Mesendoderm (in vitro differentiated cells): Measurements from ENCODE around the gene IGFBP4.

Experiments used
- DNase-seq: peaks from one replicate; pipeline ENCODE4 v3.0.0; 2013
- H2AK5ac ChIP-seq: 2 replicates; pipeline ENCODE4 v1.6.1; 2013; ENCODE audit warnings: low read length, inconsistent platforms
- H2BK120ac ChIP-seq: 2 replicates; pipeline ENCODE4 v1.6.1; 2013; ENCODE audit warnings: low read depth, mild to moderate bottlenecking, low read length, moderate library complexity, mixed read lengths
- H2BK15ac ChIP-seq: replicated peaks from 2 replicates; pipeline ENCODE4 v1.6.1; 2013; ENCODE audit warnings: low read depth, mild to moderate bottlenecking, moderate library complexity
- H2BK5ac ChIP-seq: 2 replicates; pipeline ENCODE4 v1.6.1; 2013; ENCODE audit warnings: low read length, inconsistent platforms
- H3K18ac ChIP-seq: 2 replicates; pipeline ENCODE4 v1.6.1; 2013; ENCODE audit warnings: mild to moderate bottlenecking, low read length, mixed read lengths
- H3K23ac ChIP-seq: one replicate; pipeline ENCODE4 v1.6.1; 2013; ENCODE audit warnings: low read length
- H3K27ac ChIP-seq: 2 replicates; pipeline ENCODE4 v1.5.1; 2013; ENCODE audit warnings: low read depth, mild to moderate bottlenecking, inconsistent platforms, low read length, moderate library complexity
- H3K27me3 ChIP-seq: 2 replicates; pipeline ENCODE4 v1.6.1; 2013; ENCODE audit warnings: low read length, control low read depth, mild to moderate bottlenecking, inconsistent platforms; ENCODE audit not compliant: insufficient read depth, poor library complexity
- H3K36me3 ChIP-seq: 2 replicates; pipeline ENCODE4 v1.6.1; 2013; ENCODE audit warnings: low read length, inconsistent platforms; ENCODE audit not compliant: control insufficient read depth, insufficient read depth
- H3K4ac ChIP-seq: one replicate; pipeline ENCODE4 v1.6.1; 2013; ENCODE audit warnings: low read depth, mild to moderate bottlenecking, low read length, moderate library complexity
- H3K4me1 ChIP-seq: 2 replicates; pipeline ENCODE4 v1.6.1; 2013; ENCODE audit warnings: low read depth, low read length, inconsistent platforms; ENCODE audit not compliant: control insufficient read depth
- H3K4me2 ChIP-seq: 2 replicates; pipeline ENCODE4 v1.6.1; 2013; ENCODE audit warnings: low read length
- H3K4me3 ChIP-seq: 2 replicates; pipeline ENCODE4 v1.5.1; 2013; ENCODE audit warnings: mild to moderate bottlenecking, low read length
- H3K56ac ChIP-seq: one replicate; pipeline ENCODE4 v1.6.1; 2013; ENCODE audit warnings: low read length
- H3K79me1 ChIP-seq: 2 replicates; pipeline ENCODE4 v1.6.1; 2013; ENCODE audit warnings: low read length, inconsistent platforms
- H3K79me2 ChIP-seq: 2 replicates; pipeline ENCODE4 v1.6.1; 2013; ENCODE audit warnings: mild to moderate bottlenecking, low read length; ENCODE audit not compliant: control insufficient read depth, insufficient read depth
- H3K9ac ChIP-seq: 2 replicates; pipeline ENCODE4 v1.6.1; 2013; ENCODE audit warnings: low read length, inconsistent platforms
- H4K5ac ChIP-seq: one replicate; pipeline ENCODE4 v1.6.1; 2013; ENCODE audit warnings: low read length
- H4K8ac ChIP-seq: one replicate; pipeline ENCODE4 v1.6.1; 2013; ENCODE audit warnings: low read depth, mild to moderate bottlenecking, control low read depth, low read length, moderate library complexity
- WGBS: extraction: QIAGEN DNeasy Blood & Tissue Kit; methylation state at CpG from one replicate; pipeline ENCODE4 v1.1.7; 2013; ENCODE audit warnings: low lambda C conversion rate, missing lambda C conversion rate; ENCODE audit not compliant: insufficient coverage; ENCODE audit errors: extremely low coverage; 5-methylcytosine and 5-hydroxymethylcytosine counted together

The IGFBP4 gene

DNA sequence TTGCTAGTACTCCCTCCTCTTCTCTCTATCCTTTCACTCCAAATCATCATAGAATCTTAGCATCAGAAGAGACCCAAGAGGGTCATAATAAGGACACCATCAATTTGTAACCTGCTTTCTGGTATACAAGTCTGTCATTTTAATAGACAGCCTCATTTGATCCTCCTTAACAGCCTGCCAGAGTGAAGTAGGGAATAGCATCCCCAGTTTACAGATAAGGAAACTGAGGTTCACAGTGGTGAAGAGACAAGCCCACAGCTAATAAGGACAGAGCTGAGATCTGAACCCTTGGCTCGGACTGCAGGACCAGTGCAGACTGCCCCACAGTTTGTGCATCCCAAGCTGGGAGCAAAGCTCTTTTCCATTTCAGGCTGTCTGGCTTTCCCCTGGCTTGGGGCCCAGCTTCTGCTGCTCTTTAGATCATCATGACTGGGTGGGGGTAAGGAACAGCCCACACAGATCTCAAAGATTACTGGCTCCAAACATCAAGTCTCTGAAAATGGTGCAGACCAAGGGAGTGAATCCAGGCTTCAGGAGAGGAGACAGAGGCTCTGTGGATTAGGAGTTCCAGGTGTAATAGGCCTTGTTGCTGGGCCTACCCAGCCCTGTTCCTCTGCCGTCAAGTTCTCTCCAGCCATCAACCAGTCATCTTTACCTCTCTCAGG lies 10.3 kb upstream of the IGFBP4 start:
- Histone ChIP-seq H3K23ac (no peak overlapping the region), H3K4me2 (no peak overlapping the region), H2AK5ac (no peak overlapping the region), H2BK15ac (no peak overlapping the region), H3K79me1 (no peaks in the 10 kb centered on the region), H2BK120ac (no peak overlapping the region), H3K27ac (no peak overlapping the region), H3K79me2 (no peaks in the 10 kb centered on the region), H3K4ac (no peak overlapping the region), H3K18ac (no peak overlapping the region), H4K5ac (no peak overlapping the region), H4K8ac (no peak overlapping the region), H2BK5ac (no peak overlapping the region), H3K9ac (no peak overlapping the region), H3K4me1 (no peaks in the 10 kb centered on the region), H3K27me3 (no peaks in the 10 kb centered on the region), H3K56ac (no peak overlapping the region), H3K4me3 (no peak overlapping the region), H3K36me3 (no peaks in the 10 kb centered on the region)
- no CpG with 5 or more reads among the region's 2 CpGs for WGBS
- DNase-seq = no peak

DNA sequence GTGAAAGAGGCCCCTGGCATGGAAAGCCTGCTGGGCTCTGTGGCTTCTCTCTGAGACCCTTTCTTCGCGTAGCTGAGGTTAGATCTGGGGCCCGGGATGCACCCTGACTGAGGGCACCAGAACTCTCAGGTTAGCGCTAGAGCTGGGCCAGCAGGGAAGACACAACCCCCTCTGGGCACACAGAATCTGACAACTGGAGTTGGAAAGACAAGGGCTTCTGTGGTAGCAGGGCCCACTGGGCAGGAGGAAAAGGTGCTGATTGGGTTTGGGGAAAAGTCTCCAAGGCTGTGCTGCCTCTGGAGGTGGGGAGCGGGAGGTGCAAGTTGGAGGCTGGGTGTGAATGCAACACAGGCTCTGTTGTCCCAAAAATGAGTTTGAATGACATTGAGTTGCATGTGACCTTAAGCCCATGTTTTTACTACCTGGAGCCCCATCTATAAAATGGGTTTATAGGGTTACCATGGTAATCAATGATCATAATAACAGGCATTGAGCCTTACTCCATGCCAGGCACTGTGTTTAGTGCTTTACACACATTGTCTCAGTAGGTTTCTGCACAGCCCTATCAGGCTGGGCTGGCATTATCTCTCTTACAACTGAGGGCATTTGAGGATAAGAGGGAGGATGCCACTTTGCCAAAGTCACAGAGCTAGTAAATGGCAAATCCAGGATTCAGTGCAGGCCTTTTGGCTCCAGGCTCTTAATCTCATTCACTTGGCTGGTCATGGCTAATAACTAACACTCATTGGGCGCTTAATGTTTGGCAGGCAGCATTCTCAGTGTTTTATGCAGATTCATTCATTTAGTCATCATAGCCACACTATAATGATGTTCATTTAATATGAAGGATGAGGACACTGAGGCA lies 9.5 kb upstream of the IGFBP4 start:
- H4K8ac ChIP-seq = no peak overlapping the region
- H4K5ac ChIP-seq = no peak overlapping the region
- no peak overlapping the region for H3K18ac ChIP-seq
- no peak overlapping the region for H2BK5ac ChIP-seq
- H3K9ac ChIP-seq = no peak overlapping the region
- no peak overlapping the region for H2BK15ac ChIP-seq
- H3K4me3 ChIP-seq = no peak overlapping the region
- no peak overlapping the region for H3K23ac ChIP-seq
- peak; percentile 74 for DNase-seq
- no peak overlapping the region for H3K56ac ChIP-seq
- H3K27ac ChIP-seq = no peak overlapping the region
- H3K36me3 ChIP-seq = no peaks in the 10 kb centered on the region
- no peak overlapping the region for H3K4ac ChIP-seq
- WGBS = no CpG with 5 or more reads among the region's 6 CpGs
- no peak overlapping the region for H3K4me2 ChIP-seq
- H2AK5ac ChIP-seq = no peak overlapping the region
- no peaks in the 10 kb centered on the region for H3K27me3 ChIP-seq
- H3K79me2 ChIP-seq = no peaks in the 10 kb centered on the region
- H2BK120ac ChIP-seq = no peak overlapping the region
- no peaks in the 10 kb centered on the region for H3K79me1 ChIP-seq
- H3K4me1 ChIP-seq = no peaks in the 10 kb centered on the region

DNA sequence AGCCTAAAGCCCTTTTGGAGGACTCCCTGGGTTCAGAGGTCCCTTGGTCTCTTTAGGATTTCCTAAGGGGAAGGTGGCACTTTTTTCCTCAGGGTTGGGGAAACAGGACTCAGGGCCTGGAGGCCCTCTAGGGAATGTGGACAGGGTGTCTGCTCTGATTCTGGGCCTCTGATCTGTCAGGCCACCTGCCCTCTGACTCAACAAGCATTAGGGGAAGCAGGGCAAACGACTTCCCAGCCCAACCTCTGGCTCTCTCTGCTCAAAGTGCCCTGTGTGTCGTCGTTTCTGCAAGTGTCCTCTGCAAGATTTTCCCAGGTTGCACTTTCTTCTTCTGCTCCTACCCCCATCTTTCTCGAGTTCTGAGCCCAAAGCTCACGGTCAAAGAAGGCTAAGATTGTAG lies 6.6 kb upstream of the IGFBP4 start:
- H3K27ac ChIP-seq = no peak overlapping the region
- H3K23ac ChIP-seq = no peak overlapping the region
- no peak overlapping the region for H2BK15ac ChIP-seq
- no peak for DNase-seq
- no peaks in the 10 kb centered on the region for H3K79me2 ChIP-seq
- H3K4me2 ChIP-seq = no peak overlapping the region
- no peak overlapping the region for H3K9ac ChIP-seq
- no peak overlapping the region for H3K4ac ChIP-seq
- no peak overlapping the region for H4K5ac ChIP-seq
- no peaks in the 10 kb centered on the region for H3K4me1 ChIP-seq
- no peaks in the 10 kb centered on the region for H3K79me1 ChIP-seq
- no CpG with 5 or more reads among the region's 5 CpGs for WGBS
- H3K4me3 ChIP-seq = no peak overlapping the region
- no peak overlapping the region for H3K18ac ChIP-seq
- H2BK120ac ChIP-seq = no peak overlapping the region
- H2BK5ac ChIP-seq = no peak overlapping the region
- H3K56ac ChIP-seq = no peak overlapping the region
- H2AK5ac ChIP-seq = no peak overlapping the region
- H3K36me3 ChIP-seq = no peaks in the 10 kb centered on the region
- H4K8ac ChIP-seq = no peak overlapping the region
- no peaks in the 10 kb centered on the region for H3K27me3 ChIP-seq

DNA sequence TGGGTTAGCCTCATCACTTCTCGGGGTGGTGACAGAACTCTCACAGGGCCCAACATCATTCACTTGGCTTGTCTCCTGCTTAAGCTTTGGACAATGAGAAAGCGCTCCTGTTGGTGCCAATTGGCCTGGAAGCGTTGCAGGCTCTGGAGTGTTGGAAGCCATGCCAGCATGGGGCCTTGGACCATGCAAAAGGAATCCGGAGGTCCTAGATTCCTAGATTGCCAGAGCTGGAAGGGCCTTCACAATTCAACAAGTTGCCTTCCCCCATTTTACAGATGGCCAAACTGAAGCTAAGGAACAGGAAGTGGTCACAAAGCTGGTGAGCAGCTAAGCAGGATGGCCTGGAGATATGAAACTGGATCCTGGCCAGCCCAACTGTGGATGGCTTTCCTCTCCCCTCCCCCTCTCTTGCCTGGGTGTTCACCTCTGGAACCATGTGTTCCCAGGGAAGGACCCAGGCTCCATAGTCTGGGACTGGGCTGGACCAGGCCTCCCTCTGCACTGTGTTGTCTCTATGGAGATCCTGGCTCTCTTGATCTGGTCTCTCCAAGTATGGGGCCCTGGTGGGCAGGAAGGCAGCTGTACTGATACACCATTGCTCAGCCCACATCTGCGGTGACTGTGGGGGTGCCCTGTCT lies 6.0 kb upstream of the IGFBP4 start:
- Histone ChIP-seq H3K56ac (no peak overlapping the region), H2BK5ac (no peak overlapping the region), H3K4me2 (no peak overlapping the region), H3K27ac (no peak overlapping the region), H4K8ac (no peak overlapping the region), H2BK15ac (no peak overlapping the region), H3K79me2 (no peaks in the 10 kb centered on the region), H3K36me3 (no peaks in the 10 kb centered on the region), H3K23ac (no peak overlapping the region), H3K4me1 (no peaks in the 10 kb centered on the region), H3K4me3 (no peak overlapping the region), H2BK120ac (no peak overlapping the region), H3K18ac (no peak overlapping the region), H3K79me1 (no peaks in the 10 kb centered on the region), H2AK5ac (no peak overlapping the region), H4K5ac (no peak overlapping the region), H3K9ac (no peak overlapping the region), H3K4ac (no peak overlapping the region), H3K27me3 (no peaks in the 10 kb centered on the region)
- no peak for DNase-seq
- no CpG with 5 or more reads among the region's 5 CpGs for WGBS

DNA sequence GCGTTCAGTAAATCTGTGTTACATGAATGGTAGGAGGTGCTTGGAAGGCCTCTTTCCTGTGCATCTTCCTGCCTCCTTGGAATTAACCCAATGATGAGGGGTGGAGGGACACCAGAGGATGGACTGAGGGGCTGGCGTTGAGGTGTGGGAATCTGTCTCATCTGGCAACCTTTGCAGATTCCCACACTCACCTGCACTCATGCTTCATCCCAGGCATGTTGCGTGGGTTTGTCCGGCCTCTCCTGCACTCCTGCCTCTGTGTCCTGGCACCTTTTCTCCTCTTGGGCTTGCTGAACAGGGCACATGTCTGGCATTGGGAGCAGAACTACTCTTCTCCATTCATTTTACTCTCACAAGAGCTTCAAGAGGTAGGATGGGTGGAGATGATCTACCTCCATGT lies 3.1 kb upstream of the IGFBP4 start:
- Histone ChIP-seq H2AK5ac (no peak overlapping the region), H3K4me3 (no peak overlapping the region), H3K4me2 (no peak overlapping the region), H2BK120ac (no peak overlapping the region), H2BK5ac (no peak overlapping the region), H3K4me1 (peaks cover 3% of the 10 kb centered on the region), H3K36me3 (no peaks in the 10 kb centered on the region), H3K4ac (no peak overlapping the region), H3K27me3 (no peaks in the 10 kb centered on the region), H2BK15ac (no peak overlapping the region), H3K79me2 (peaks cover 8% of the 10 kb centered on the region), H3K18ac (no peak overlapping the region), H3K27ac (no peak overlapping the region), H3K23ac (no peak overlapping the region), H3K79me1 (peaks cover 6% of the 10 kb centered on the region), H4K5ac (no peak overlapping the region), H3K56ac (no peak overlapping the region), H3K9ac (no peak overlapping the region), H4K8ac (no peak overlapping the region)
- no CpG with 5 or more reads among the region's 4 CpGs for WGBS
- no peak for DNase-seq
